ENCODE data around the gene ARHGAP23. TPM values are rescaled to one million over a fixed set of nuclear protein-coding genes. Genes with fewer than 3 reads are reported as not detected.
"Not testable (repeated sequence)": the region's sequence is repeated elsewhere in the genome, so short reads cannot be mapped to it uniquely, and the experiment has no call there.

Gene ARHGAP23
- total RNA-seq, 5 donors from 2014 or later (not counting 1 experiment from before 2014, with no cell fraction given), result 0.40 to 1.2 (median 0.61) TPM

GRCh38 chr17:38528141-38528540 is 99.9 kb downstream of the ARHGAP23 start:
- Mint-ChIP-seq H3K27me3 (peaks cover 28 to 41% of the 10 kb centered on the region in 2 donors), H3K27ac (peak overlapping the region in 1 of 2 donors; percentile 16)
- H3K4me3 Mint-ChIP-seq; H3K4me3 ChIP-seq (ENCODE audit: control insufficient read depth in 1 of 2, extremely low read depth in 1 of 2, low read length in 1 of 2); H3K4me1 ChIP-seq (ENCODE audit: control insufficient read depth in 1 of 2, extremely low read depth in 1 of 2, insufficient read depth in 2 of 2, low read length in 2 of 2); H3K36me3 Mint-ChIP-seq; H3K27ac ChIP-seq (ENCODE audit: low read length); H3K9me3 ChIP-seq; H3K4me1 Mint-ChIP-seq; H3K36me3 ChIP-seq (ENCODE audit: control insufficient read depth in 2 of 2, extremely low read depth in 1 of 2, insufficient read depth in 1 of 2, low read length in 1 of 2); H3K9me3 Mint-ChIP-seq; POLR2A ChIA-PET; DNase-seq; CTCF ChIA-PET; ATAC-seq (replicated peaks in 1 of 4): not testable (repeated sequence)
- 53% methylated on average over 9 of the region's 10 CpGs for WGBS (ENCODE audit: insufficient coverage)
- H3K27me3 ChIP-seq (replicated peaks in 1 of 2; ENCODE audit: control insufficient read depth in 2 of 2, extremely low read depth in 1 of 2, insufficient read depth in 2 of 2, low read length in 1 of 2), result peaks cover 0 to 31% of the 10 kb centered on the region in 2 experiments

DNA sequence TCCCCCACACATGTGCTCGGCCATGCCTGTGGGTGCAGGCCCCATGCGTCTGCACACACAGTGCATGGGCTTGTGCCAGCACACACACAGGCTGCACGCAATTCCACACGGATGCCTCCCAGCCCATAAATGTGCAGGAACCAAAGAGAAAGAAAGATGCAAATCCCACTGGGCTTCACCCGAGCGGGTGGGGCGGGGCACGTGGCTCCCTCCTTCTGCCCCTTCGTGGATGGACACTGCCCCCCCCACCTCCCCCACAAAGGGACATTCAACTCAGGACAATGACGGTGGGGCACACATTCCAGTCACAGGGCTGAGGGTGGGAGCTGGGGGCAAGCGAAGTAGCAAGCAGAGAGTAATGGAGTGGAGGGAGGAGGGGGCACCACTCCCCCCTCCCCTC is 102.6 kb downstream of the ARHGAP23 start:
- ATAC-seq (replicated peaks in 1 of 4); POLR2A ChIA-PET; H3K4me3 ChIP-seq (ENCODE audit: control insufficient read depth in 1 of 2, extremely low read depth in 1 of 2, low read length in 1 of 2); H3K36me3 Mint-ChIP-seq; H3K4me3 Mint-ChIP-seq; CTCF ChIA-PET; H3K36me3 ChIP-seq (ENCODE audit: control insufficient read depth in 2 of 2, extremely low read depth in 1 of 2, insufficient read depth in 1 of 2, low read length in 1 of 2); H3K9me3 Mint-ChIP-seq; H3K27ac Mint-ChIP-seq; DNase-seq; H3K9me3 ChIP-seq; H3K4me1 ChIP-seq (ENCODE audit: control insufficient read depth in 1 of 2, extremely low read depth in 1 of 2, insufficient read depth in 2 of 2, low read length in 2 of 2); H3K27ac ChIP-seq (ENCODE audit: low read length); H3K4me1 Mint-ChIP-seq: not testable (repeated sequence)
- WGBS (ENCODE audit: insufficient coverage), result 90% methylated on average over 4 of the region's 11 CpGs
- peaks cover 0 to 42% of the 10 kb centered on the region in 2 experiments for H3K27me3 ChIP-seq (replicated peaks in 1 of 2; ENCODE audit: control insufficient read depth in 2 of 2, extremely low read depth in 1 of 2, insufficient read depth in 2 of 2, low read length in 1 of 2)
- H3K27me3 Mint-ChIP-seq, result peaks cover 30 to 45% of the 10 kb centered on the region in 2 donors

- H3K27ac ChIP-seq (ENCODE audit: low read length); ATAC-seq (replicated peaks in 1 of 4); H3K4me1 Mint-ChIP-seq; H3K4me3 Mint-ChIP-seq; H3K9me3 Mint-ChIP-seq; H3K9me3 ChIP-seq; DNase-seq; CTCF ChIA-PET; H3K4me3 ChIP-seq (ENCODE audit: control insufficient read depth in 1 of 2, extremely low read depth in 1 of 2, low read length in 1 of 2); H3K36me3 Mint-ChIP-seq; POLR2A ChIA-PET; H3K36me3 ChIP-seq (ENCODE audit: control insufficient read depth in 2 of 2, extremely low read depth in 1 of 2, insufficient read depth in 1 of 2, low read length in 1 of 2); H3K4me1 ChIP-seq (ENCODE audit: control insufficient read depth in 1 of 2, extremely low read depth in 1 of 2, insufficient read depth in 2 of 2, low read length in 2 of 2): not testable (repeated sequence)
- 78% methylated on average over 5 of the region's 11 CpGs for WGBS (ENCODE audit: insufficient coverage)
- Mint-ChIP-seq H3K27me3 (peaks cover 32 to 54% of the 10 kb centered on the region in 2 donors), H3K27ac (peak overlapping the region in 1 of 2 donors; percentile 15)
- peaks cover 0 to 50% of the 10 kb centered on the region in 2 experiments for H3K27me3 ChIP-seq (replicated peaks in 1 of 2; ENCODE audit: control insufficient read depth in 2 of 2, extremely low read depth in 1 of 2, insufficient read depth in 2 of 2, low read length in 1 of 2)
Observed at GRCh38 chr17:38531761-38532160, 103.5 kb downstream of the ARHGAP23 start.

DNA sequence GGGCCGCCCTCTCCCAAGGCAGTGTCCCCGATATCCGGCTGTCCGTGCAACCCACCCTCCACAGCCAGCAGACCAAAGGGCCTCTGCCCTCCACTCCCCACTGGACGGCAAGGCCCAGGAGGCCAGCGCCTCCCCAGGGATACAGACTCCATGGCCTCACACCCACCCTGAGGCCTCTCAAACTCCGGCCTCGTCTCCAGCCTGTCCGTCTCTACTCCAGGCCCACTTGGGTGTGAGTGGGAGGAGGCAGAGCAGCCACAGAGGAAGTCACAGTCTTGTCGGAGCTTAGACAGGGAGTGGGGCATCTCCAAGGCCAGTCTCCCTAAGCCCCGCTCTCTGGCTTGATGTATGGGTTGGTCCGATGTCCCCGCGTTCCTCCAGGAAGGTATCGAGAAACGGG is 104.2 kb downstream of the ARHGAP23 start:
- no peaks in the 10 kb centered on the region for H3K9me3 ChIP-seq
- Mint-ChIP-seq H3K27ac (no peak overlapping the region), H3K4me3 (no peak overlapping the region), H3K4me1 (no peaks in the 10 kb centered on the region), H3K27me3 (peaks cover 32 to 55% of the 10 kb centered on the region in 2 donors), H3K36me3 (no peaks in the 10 kb centered on the region), H3K9me3 (no peaks in the 10 kb centered on the region)
- no peaks in the 10 kb centered on the region for H3K36me3 ChIP-seq (ENCODE audit: control insufficient read depth in 2 of 2, extremely low read depth in 1 of 2, insufficient read depth in 1 of 2, low read length in 1 of 2)
- 83% methylated on average over 4 of the region's 16 CpGs for WGBS (ENCODE audit: insufficient coverage)
- H3K4me3 ChIP-seq (ENCODE audit: control insufficient read depth in 1 of 2, extremely low read depth in 1 of 2, low read length in 1 of 2), result no peak overlapping the region
- DNase-seq (no peak), ATAC-seq (replicated peaks in 1 of 4) (no peak)
- H3K27ac ChIP-seq (ENCODE audit: low read length), result no peak overlapping the region
- CTCF ChIA-PET, result no interaction called here
- no peaks in the 10 kb centered on the region for H3K4me1 ChIP-seq (ENCODE audit: control insufficient read depth in 1 of 2, extremely low read depth in 1 of 2, insufficient read depth in 2 of 2, low read length in 2 of 2)
- POLR2A ChIA-PET, result no interaction called here
- peaks cover 0 to 50% of the 10 kb centered on the region in 2 experiments for H3K27me3 ChIP-seq (replicated peaks in 1 of 2; ENCODE audit: control insufficient read depth in 2 of 2, extremely low read depth in 1 of 2, insufficient read depth in 2 of 2, low read length in 1 of 2)

DNA sequence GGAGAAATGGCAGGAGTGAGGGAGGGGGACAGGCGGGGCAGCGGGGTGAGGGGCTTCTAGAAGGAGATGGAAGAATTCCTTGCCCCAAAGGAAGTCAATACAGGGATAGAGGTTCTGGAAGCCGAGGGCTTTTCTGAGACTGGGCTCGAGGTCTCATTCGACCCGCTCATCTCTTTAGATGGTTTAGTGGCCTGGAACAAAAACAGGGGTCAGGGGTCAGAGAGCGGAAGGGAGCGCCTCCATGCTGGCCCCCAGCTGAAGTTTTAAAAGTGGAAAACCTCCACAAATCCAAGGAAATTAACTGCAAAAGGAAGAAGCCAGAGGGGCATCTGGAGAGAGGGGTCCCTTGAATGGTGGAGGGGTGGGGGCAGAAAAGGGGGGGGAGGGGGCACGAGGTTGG is 105.0 kb downstream of the ARHGAP23 start:
- WGBS (ENCODE audit: insufficient coverage), result 81% methylated on average over 4 of the region's 9 CpGs
- H3K27ac ChIP-seq (ENCODE audit: low read length), result no peak overlapping the region
- no peaks in the 10 kb centered on the region for H3K9me3 Mint-ChIP-seq
- H3K4me1 Mint-ChIP-seq, result no peaks in the 10 kb centered on the region
- ATAC-seq (replicated peaks in 1 of 4), result no peak
- peaks cover 24 to 49% of the 10 kb centered on the region in 2 donors for H3K27me3 Mint-ChIP-seq
- DNase-seq, result no peak
- no peak overlapping the region for H3K4me3 Mint-ChIP-seq
- no peaks in the 10 kb centered on the region for H3K36me3 ChIP-seq (ENCODE audit: control insufficient read depth in 2 of 2, extremely low read depth in 1 of 2, insufficient read depth in 1 of 2, low read length in 1 of 2)
- no peaks in the 10 kb centered on the region for H3K4me1 ChIP-seq (ENCODE audit: control insufficient read depth in 1 of 2, extremely low read depth in 1 of 2, insufficient read depth in 2 of 2, low read length in 2 of 2)
- peaks cover 0 to 47% of the 10 kb centered on the region in 2 experiments for H3K27me3 ChIP-seq (replicated peaks in 1 of 2; ENCODE audit: control insufficient read depth in 2 of 2, extremely low read depth in 1 of 2, insufficient read depth in 2 of 2, low read length in 1 of 2)
- H3K27ac Mint-ChIP-seq, result no peak overlapping the region
- H3K9me3 ChIP-seq, result no peaks in the 10 kb centered on the region
- ChIA-PET POLR2A (no interaction called here), CTCF (no interaction called here)
- no peak overlapping the region for H3K4me3 ChIP-seq (ENCODE audit: control insufficient read depth in 1 of 2, extremely low read depth in 1 of 2, low read length in 1 of 2)
- H3K36me3 Mint-ChIP-seq, result no peaks in the 10 kb centered on the region

GRCh38 chr17:38533866-38534497 is 105.7 kb downstream of the ARHGAP23 start:
- Mint-ChIP-seq H3K4me1 (no peaks in the 10 kb centered on the region), H3K27me3 (peaks cover 21 to 49% of the 10 kb centered on the region in 2 donors), H3K9me3 (no peaks in the 10 kb centered on the region), H3K27ac (no peak overlapping the region), H3K4me3 (no peak overlapping the region), H3K36me3 (no peaks in the 10 kb centered on the region)
- H3K36me3 ChIP-seq (ENCODE audit: control insufficient read depth in 2 of 2, extremely low read depth in 1 of 2, insufficient read depth in 1 of 2, low read length in 1 of 2), result no peaks in the 10 kb centered on the region
- CTCF ChIA-PET, result no interaction called here
- POLR2A ChIA-PET, result no interaction called here
- H3K4me1 ChIP-seq (ENCODE audit: control insufficient read depth in 1 of 2, extremely low read depth in 1 of 2, insufficient read depth in 2 of 2, low read length in 2 of 2), result no peaks in the 10 kb centered on the region
- 81% methylated on average over 7 of the region's 13 CpGs for WGBS (ENCODE audit: insufficient coverage)
- H3K27me3 ChIP-seq (replicated peaks in 1 of 2; ENCODE audit: control insufficient read depth in 2 of 2, extremely low read depth in 1 of 2, insufficient read depth in 2 of 2, low read length in 1 of 2), result peaks cover 0 to 41% of the 10 kb centered on the region in 2 experiments
- no peaks in the 10 kb centered on the region for H3K9me3 ChIP-seq
- no peak overlapping the region for H3K27ac ChIP-seq (ENCODE audit: low read length)
- DNase-seq, result no peak
- no peak for ATAC-seq (replicated peaks in 1 of 4)
- no peak overlapping the region for H3K4me3 ChIP-seq (ENCODE audit: control insufficient read depth in 1 of 2, extremely low read depth in 1 of 2, low read length in 1 of 2)

GRCh38 chr17:38534498-38534885 is 106.2 kb downstream of the ARHGAP23 start:
- Mint-ChIP-seq H3K9me3 (no peaks in the 10 kb centered on the region), H3K27ac (no peak overlapping the region), H3K36me3 (no peaks in the 10 kb centered on the region), H3K4me3 (no peak overlapping the region), H3K27me3 (peaks cover 21 to 52% of the 10 kb centered on the region in 2 donors), H3K4me1 (no peaks in the 10 kb centered on the region)
- no peaks in the 10 kb centered on the region for H3K9me3 ChIP-seq
- CTCF ChIA-PET, result interaction anchor here in 1 of 2 donors (0.9 kb wide), 1 partner anchor 584 kb away, joined by 4 read pairs; no protein-coding TSS in a partner anchor
- DNase-seq (no peak), ATAC-seq (replicated peaks in 1 of 4) (no peak)
- H3K27me3 ChIP-seq (replicated peaks in 1 of 2; ENCODE audit: control insufficient read depth in 2 of 2, extremely low read depth in 1 of 2, insufficient read depth in 2 of 2, low read length in 1 of 2), result peaks cover 0 to 45% of the 10 kb centered on the region in 2 experiments
- no peak overlapping the region for H3K4me3 ChIP-seq (ENCODE audit: control insufficient read depth in 1 of 2, extremely low read depth in 1 of 2, low read length in 1 of 2)
- H3K4me1 ChIP-seq (ENCODE audit: control insufficient read depth in 1 of 2, extremely low read depth in 1 of 2, insufficient read depth in 2 of 2, low read length in 2 of 2), result no peaks in the 10 kb centered on the region
- POLR2A ChIA-PET, result no interaction called here
- WGBS (ENCODE audit: insufficient coverage), result 66% methylated on average over 5 of the region's 7 CpGs
- H3K27ac ChIP-seq (ENCODE audit: low read length), result no peak overlapping the region
- no peaks in the 10 kb centered on the region for H3K36me3 ChIP-seq (ENCODE audit: control insufficient read depth in 2 of 2, extremely low read depth in 1 of 2, insufficient read depth in 1 of 2, low read length in 1 of 2)

Data from T-cell (primary cell).